Fibroblast of skin of scalp (primary cell): Measurements from ENCODE around the gene MRGPRG.

Experiments used
- DNase-seq: peaks from one replicate; pipeline ENCODE4 v3.0.0-alpha.2; 2013

MRGPRG gene

GRCh38 chr11:3225826-3226750 is 7.5 kb upstream of the MRGPRG start:
- no peak for DNase-seq

- no peak for DNase-seq
Observed at GRCh38 chr11:3225159-3225758, 6.6 kb upstream of the MRGPRG start.

GRCh38 chr11:3224401-3225057 is 5.9 kb upstream of the MRGPRG start:
- no peak for DNase-seq

GRCh38 chr11:3223932-3224381 is 5.3 kb upstream of the MRGPRG start:
- DNase-seq: no peak

GRCh38 chr11:3222941-3223915 is 4.6 kb upstream of the MRGPRG start:
- no peak for DNase-seq

- no peak for DNase-seq
Observed at GRCh38 chr11:3222003-3222855, 3.6 kb upstream of the MRGPRG start.

GRCh38 chr11:3221408-3222002 is 2.9 kb upstream of the MRGPRG start:
- no peak for DNase-seq

- DNase-seq: no peak
Observed at GRCh38 chr11:3220521-3221407, 2.2 kb upstream of the MRGPRG start.

GRCh38 chr11:3220101-3220500 is 1.5 kb upstream of the MRGPRG start:
- no peak for DNase-seq

- DNase-seq: no peak
Observed at GRCh38 chr11:3219281-3219892, 774 bp upstream of the MRGPRG start.

GRCh38 chr11:3217818-3218482 is 663 bp downstream of the MRGPRG start:
- no peak for DNase-seq

- DNase-seq: no peak
Observed at GRCh38 chr11:3216027-3216525, 2.5 kb downstream of the MRGPRG start.

GRCh38 chr11:3215346-3216026 is 3.1 kb downstream of the MRGPRG start:
- DNase-seq: no peak

- DNase-seq: no peak
Observed at GRCh38 chr11:3214420-3214699, 4.3 kb downstream of the MRGPRG start.

- DNase-seq: no peak
Observed at GRCh38 chr11:3213659-3214419, 4.8 kb downstream of the MRGPRG start.

GRCh38 chr11:3208272-3208671 is 10.3 kb downstream of the MRGPRG start:
- DNase-seq: no peak

GRCh38 chr11:3207526-3208189 is 11.0 kb downstream of the MRGPRG start:
- DNase-seq: no peak
